Endothelial cell of umbilical vein (primary cell): ENCODE results near the gene SSTR3. TPM values are rescaled to one million over a fixed set of nuclear protein-coding genes. Genes with fewer than 3 reads are reported as not detected.
A peak's percentile ranks its signal among the peaks of the same experiment; 100 is the strongest.

Experiments used
- BruUV-seq: library from RNA; stranded (reverse); fragments of 400-500 nt; replicated peaks from 2 replicates; lab custom pipeline; 2021; lab: Mats Ljungman, UMichigan
- CTCF ChIA-PET: fragments of 300-600, 350-600 bp; sonication (Branson Sonifier 250); formaldehyde crosslinking; loops from one replicate; lab custom pipeline; 2021; ENCODE audit warnings: antibody characterized with exemption, inconsistent platforms; lab: Charles Lee
- POLR2A ChIA-PET: fragments of 300-600, 350-600 bp; sonication (Branson Sonifier 250); formaldehyde crosslinking; loops from one replicate; lab custom pipeline; 2021; ENCODE audit warnings: antibody characterized with exemption, inconsistent platforms; lab: Charles Lee
- DNase-seq: peaks from one replicate; pipeline ENCODE4 v3.0.0-alpha.2; 2011; ENCODE audit warnings: low read depth, low spot score
- FAIRE-seq: peaks from 2 replicates; lab custom pipeline; 2011; peaks lifted over from hg19 to GRCh38; lab: Jason Lieb, UNC
- H2AFZ ChIP-seq: 2 replicates; pipeline ENCODE4 v1.6.0; 2012; ENCODE audit warnings: low read depth, low read length, control low read depth, inconsistent platforms
- H3K27ac ChIP-seq: 2 replicates; pipeline ENCODE4 v1.5.1; 2011; ENCODE audit warnings: low read depth, mild to moderate bottlenecking, control low read depth, low read length, moderate library complexity; ENCODE audit not compliant: insufficient read depth
- H3K27me3 ChIP-seq, 2 experiments: 2 replicates each; pipeline versions ENCODE4 v1.6.0 to v1.6.1; 2011; ENCODE audit warnings: low read length in 2 of 2, mixed read lengths in 1 of 2; ENCODE audit not compliant: control insufficient read depth in 2 of 2, insufficient read depth in 2 of 2
- H3K36me3 ChIP-seq, 2 experiments: 2 replicates in 1 of 2; 3 replicates in 1 of 2; pipeline ENCODE4 v1.5.1; 2011; ENCODE audit warnings: low read length in 2 of 2, mild to moderate bottlenecking in 1 of 2, moderate library complexity in 1 of 2; ENCODE audit not compliant: control insufficient read depth in 2 of 2, insufficient read depth in 2 of 2; ENCODE audit errors: extremely low read depth in 1 of 2
- H3K4me1 ChIP-seq: 3 replicates; pipeline ENCODE4 v1.5.1; 2011; ENCODE audit warnings: mild to moderate bottlenecking, low read length; ENCODE audit not compliant: control insufficient read depth, insufficient read depth; ENCODE audit errors: extremely low read depth
- H3K4me2 ChIP-seq: 2 replicates; pipeline ENCODE4 v1.6.1; 2011; ENCODE audit warnings: low read length, control low read depth, mixed read lengths; ENCODE audit not compliant: insufficient read depth
- H3K4me3 ChIP-seq, 3 experiments: fragments of 200-600 bp in 1 of 3; sonication (generic), shearing (Covaris generic) in 1 of 3; replicated peaks in 1 of 3; 2 replicates each; pipeline ENCODE4 v1.5.1; 2011 to 2016; ENCODE audit warnings: control low read depth in 3 of 3, low read length in 3 of 3, mild to moderate bottlenecking in 2 of 3, inconsistent platforms in 1 of 3, low read depth in 1 of 3, moderate library complexity in 1 of 3; ENCODE audit not compliant: insufficient read depth in 1 of 3
- H3K79me2 ChIP-seq: 2 replicates; pipeline ENCODE4 v1.6.0; 2012; ENCODE audit warnings: low read length, inconsistent platforms; ENCODE audit not compliant: control insufficient read depth, insufficient read depth
- H3K9ac ChIP-seq: replicated peaks from 2 replicates; pipeline ENCODE3; 2011; ENCODE audit warnings: low read length, control low read depth; ENCODE audit not compliant: insufficient read depth; ENCODE audit errors: extremely low read depth
- H3K9me1 ChIP-seq: replicated peaks from 3 replicates; pipeline ENCODE4 v1.6.0; 2011; ENCODE audit warnings: mild to moderate bottlenecking, low read length; ENCODE audit not compliant: control insufficient read depth, insufficient read depth; ENCODE audit errors: extremely low read depth
- H3K9me3 ChIP-seq: replicated peaks from 2 replicates; pipeline ENCODE4 v1.5.1; 2012; ENCODE audit warnings: low read length, inconsistent platforms; ENCODE audit not compliant: control insufficient read depth, insufficient read depth
- H4K20me1 ChIP-seq: replicated peaks from 2 replicates; pipeline ENCODE3; 2011; ENCODE audit warnings: mild to moderate bottlenecking, low read length; ENCODE audit not compliant: control insufficient read depth, insufficient read depth; ENCODE audit errors: extremely low read depth
- EZH2 ChIP-seq: IDR thresholded peaks from 2 replicates; pipeline ENCODE4 v1.6.1; 2012; ENCODE audit warnings: borderline replicate concordance, low read depth, mild to moderate bottlenecking, moderate library complexity, low read length, inconsistent platforms; ENCODE audit not compliant: severe bottlenecking
- FOS ChIP-seq: IDR thresholded peaks from 2 replicates; pipeline ENCODE4 v1.6.1; 2011; ENCODE audit warnings: mild to moderate bottlenecking, low read length, moderate library complexity, borderline replicate concordance; ENCODE audit not compliant: insufficient read depth
- GATA2 ChIP-seq: IDR thresholded peaks from 2 replicates; pipeline ENCODE4 v1.7.0; 2011; ENCODE audit warnings: low read depth, mild to moderate bottlenecking, moderate library complexity, mixed read lengths, low read length; ENCODE audit not compliant: insufficient read length, insufficient read depth
- JUN ChIP-seq: IDR thresholded peaks from 2 replicates; pipeline ENCODE4 v1.6.1; 2011; ENCODE audit warnings: borderline replicate concordance, low read depth; ENCODE audit not compliant: insufficient read length, insufficient read depth
- MYC ChIP-seq: IDR thresholded peaks from one replicate; pipeline ENCODE4 v1.6.1; 2011; ENCODE audit warnings: mild to moderate bottlenecking, low read depth, low read length
- POLR2A ChIP-seq: IDR thresholded peaks from 2 replicates; pipeline ENCODE4 v1.6.1; 2012; ENCODE audit warnings: low read depth, mild to moderate bottlenecking, control low read depth, low read length
- POLR2AphosphoS5 ChIP-seq: IDR thresholded peaks from 2 replicates; pipeline ENCODE4 v1.6.1; 2012; ENCODE audit warnings: low read depth, mild to moderate bottlenecking, control low read depth, low read length, moderate library complexity; ENCODE audit not compliant: insufficient read depth
- dilution Hi-C: fragments of 300-500 bp; cut with MboI; formaldehyde crosslinking; loops from one replicate; pipeline ENCODE4 v1.15.0; 2019; ENCODE audit warnings: low sequenced_read_pairs; ENCODE audit not compliant: extremely low pct_ligation_motif_present
- intact Hi-C: fragments of 100-400 bp; cut with micrococcal nuclease; formaldehyde crosslinking; loops from one replicate; pipeline ENCODE4 v1.10.0; 2022
- polyA plus RNA-seq, 4 experiments: library from polyadenylated mRNA; depleted of rRNA in 3 of 4; stranded (reverse) in 3 of 4; unstranded in 1 of 4; fragments of >200 nt; gene quantifications; 2 replicates each; pipeline versions ENCODE4 v1.2.1 to v1.2.3, GENCODE V29; 2011 to 2012; ENCODE audit warnings: missing spikeins in 1 of 4
- total RNA-seq: library from RNA; stranded (reverse); gene quantifications from 2 replicates; pipeline ENCODE4 v1.2.3, GENCODE V29; 2021
- TF ChIP-seq, protein P1 (sequence below), 2 donors: IDR thresholded peaks; 1 replicate in 1 of 2; 2 replicates in 1 of 2; pipeline ENCODE4 v1.5.1; 2011; ENCODE audit warnings: low read length in 2 of 2, mild to moderate bottlenecking in 2 of 2, moderate library complexity in 2 of 2, control low read depth in 1 of 2, inconsistent platforms in 1 of 2, low read depth in 1 of 2; ENCODE audit not compliant: insufficient read depth in 1 of 2; ENCODE audit errors: extremely low read depth in 1 of 2
- TF ChIP-seq, protein P2 (sequence below): IDR thresholded peaks from 2 replicates; pipeline ENCODE4 v1.6.1; 2011; ENCODE audit not compliant: insufficient read depth, insufficient read length

Gene SSTR3
- total and polyA plus RNA-seq, 2 donors (not counting 3 experiments of a cell fraction or from before 2014, with no cell fraction given): not detected

- peak overlapping the region; percentile 97 for H3K4me2 ChIP-seq
Observed at GRCh38 chr22:37255558-37256006, 43.3 kb upstream of the SSTR3 start.

More at GRCh38 chr22:37255558-37256006, 43.3 kb upstream of the SSTR3 start:
- peak overlapping the region; percentile 99 for H3K27ac ChIP-seq
- ChIA-PET POLR2A (no interaction called here), CTCF (interaction anchor here (3.1 kb wide), 1 partner anchor 12 kb away, joined by 28 read pairs; the partner anchor contains the start of gene RAC2)
- H4K20me1 ChIP-seq: no peaks in the 10 kb centered on the region
- no peaks in the 10 kb centered on the region for H3K79me2 ChIP-seq
- DNase-seq: no peak
- no peak overlapping the region for H2AFZ ChIP-seq
- no peaks in the 10 kb centered on the region for H3K36me3 ChIP-seq
- H3K27me3 ChIP-seq: no peaks in the 10 kb centered on the region
- no peak overlapping the region for H3K4me3 ChIP-seq
- BruUV-seq: no TSS peak
- H3K9me3 ChIP-seq: no peaks in the 10 kb centered on the region
- dilution Hi-C loops (no loop called here), intact Hi-C loops (no loop called here)
- H3K9me1 ChIP-seq: no peaks in the 10 kb centered on the region
- peak; percentile 33 for FAIRE-seq
- no peak for TF ChIP-seq MYC
- no peak for TF ChIP-seq GATA2
- TF ChIP-seq EZH2: no peak
- TF ChIP-seq POLR2AphosphoS5: no peak
- TF ChIP-seq JUN: no peak
- TF ChIP-seq, protein P1, sequence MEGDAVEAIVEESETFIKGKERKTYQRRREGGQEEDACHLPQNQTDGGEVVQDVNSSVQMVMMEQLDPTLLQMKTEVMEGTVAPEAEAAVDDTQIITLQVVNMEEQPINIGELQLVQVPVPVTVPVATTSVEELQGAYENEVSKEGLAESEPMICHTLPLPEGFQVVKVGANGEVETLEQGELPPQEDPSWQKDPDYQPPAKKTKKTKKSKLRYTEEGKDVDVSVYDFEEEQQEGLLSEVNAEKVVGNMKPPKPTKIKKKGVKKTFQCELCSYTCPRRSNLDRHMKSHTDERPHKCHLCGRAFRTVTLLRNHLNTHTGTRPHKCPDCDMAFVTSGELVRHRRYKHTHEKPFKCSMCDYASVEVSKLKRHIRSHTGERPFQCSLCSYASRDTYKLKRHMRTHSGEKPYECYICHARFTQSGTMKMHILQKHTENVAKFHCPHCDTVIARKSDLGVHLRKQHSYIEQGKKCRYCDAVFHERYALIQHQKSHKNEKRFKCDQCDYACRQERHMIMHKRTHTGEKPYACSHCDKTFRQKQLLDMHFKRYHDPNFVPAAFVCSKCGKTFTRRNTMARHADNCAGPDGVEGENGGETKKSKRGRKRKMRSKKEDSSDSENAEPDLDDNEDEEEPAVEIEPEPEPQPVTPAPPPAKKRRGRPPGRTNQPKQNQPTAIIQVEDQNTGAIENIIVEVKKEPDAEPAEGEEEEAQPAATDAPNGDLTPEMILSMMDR (IDR thresholded peaks at IDR 0.05; ENCODE audit: extremely low read depth in 1 of 2, insufficient read depth in 1 of 2, low read depth in 1 of 2, low read length in 2 of 2): no peak
- no peak for TF ChIP-seq FOS
- TF ChIP-seq POLR2A: no peak
- TF ChIP-seq, protein P2, sequence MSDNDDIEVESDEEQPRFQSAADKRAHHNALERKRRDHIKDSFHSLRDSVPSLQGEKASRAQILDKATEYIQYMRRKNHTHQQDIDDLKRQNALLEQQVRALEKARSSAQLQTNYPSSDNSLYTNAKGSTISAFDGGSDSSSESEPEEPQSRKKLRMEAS: no peak
- H3K4me1 ChIP-seq: peaks cover 38% of the 10 kb centered on the region
- peak overlapping the region; percentile 94 for H3K9ac ChIP-seq
